NCI-H748 (cell line): Measurements from ENCODE around the gene FCAMR.

Source experiments
- DNase-seq: peaks from one replicate; lab custom pipeline; 2025; ENCODE audit not compliant: unreplicated experiment; lab: John Stamatoyannopoulos, UW

Gene FCAMR

DNA sequence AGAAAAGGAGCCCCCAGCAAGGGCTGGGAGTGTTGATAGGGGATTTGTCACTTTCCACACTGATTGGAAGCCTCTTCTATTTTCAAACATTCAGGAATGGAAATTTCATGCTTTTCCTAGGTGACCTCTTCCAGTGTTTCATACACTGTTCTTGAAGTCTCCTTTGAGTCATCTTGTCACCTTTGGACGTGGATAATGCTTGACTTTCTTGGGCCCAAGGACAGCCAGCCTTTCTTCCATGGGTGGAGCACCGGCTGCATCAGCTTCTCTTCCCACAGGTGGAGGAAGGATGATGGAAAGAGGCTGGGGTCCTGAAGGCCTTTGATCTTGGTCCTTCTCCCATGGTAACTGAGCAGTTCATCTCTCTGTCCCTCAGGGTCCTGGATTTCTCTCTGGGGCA, 12.1 kb downstream of the FCAMR start:
- no peak for DNase-seq

DNA sequence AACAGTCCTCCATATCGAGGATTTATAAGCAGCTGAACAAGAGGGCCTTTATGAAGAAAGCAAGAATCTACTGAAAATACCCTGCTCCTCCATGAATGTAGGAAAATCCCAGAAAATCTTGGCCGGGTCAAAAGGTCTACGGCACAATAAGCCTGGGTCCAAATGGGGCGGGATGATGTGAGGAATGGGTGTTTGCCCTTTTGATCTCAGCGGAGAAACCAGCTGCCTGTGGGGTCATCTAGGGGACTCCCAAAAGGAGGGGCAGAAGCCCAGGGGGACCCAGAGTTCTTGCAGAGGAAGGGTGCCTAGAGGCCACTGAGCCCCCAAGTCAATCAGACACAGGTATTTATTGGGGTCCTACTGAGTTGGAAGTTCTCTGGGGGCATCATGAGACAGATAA, 12.6 kb downstream of the FCAMR start:
- no peak for DNase-seq

DNA sequence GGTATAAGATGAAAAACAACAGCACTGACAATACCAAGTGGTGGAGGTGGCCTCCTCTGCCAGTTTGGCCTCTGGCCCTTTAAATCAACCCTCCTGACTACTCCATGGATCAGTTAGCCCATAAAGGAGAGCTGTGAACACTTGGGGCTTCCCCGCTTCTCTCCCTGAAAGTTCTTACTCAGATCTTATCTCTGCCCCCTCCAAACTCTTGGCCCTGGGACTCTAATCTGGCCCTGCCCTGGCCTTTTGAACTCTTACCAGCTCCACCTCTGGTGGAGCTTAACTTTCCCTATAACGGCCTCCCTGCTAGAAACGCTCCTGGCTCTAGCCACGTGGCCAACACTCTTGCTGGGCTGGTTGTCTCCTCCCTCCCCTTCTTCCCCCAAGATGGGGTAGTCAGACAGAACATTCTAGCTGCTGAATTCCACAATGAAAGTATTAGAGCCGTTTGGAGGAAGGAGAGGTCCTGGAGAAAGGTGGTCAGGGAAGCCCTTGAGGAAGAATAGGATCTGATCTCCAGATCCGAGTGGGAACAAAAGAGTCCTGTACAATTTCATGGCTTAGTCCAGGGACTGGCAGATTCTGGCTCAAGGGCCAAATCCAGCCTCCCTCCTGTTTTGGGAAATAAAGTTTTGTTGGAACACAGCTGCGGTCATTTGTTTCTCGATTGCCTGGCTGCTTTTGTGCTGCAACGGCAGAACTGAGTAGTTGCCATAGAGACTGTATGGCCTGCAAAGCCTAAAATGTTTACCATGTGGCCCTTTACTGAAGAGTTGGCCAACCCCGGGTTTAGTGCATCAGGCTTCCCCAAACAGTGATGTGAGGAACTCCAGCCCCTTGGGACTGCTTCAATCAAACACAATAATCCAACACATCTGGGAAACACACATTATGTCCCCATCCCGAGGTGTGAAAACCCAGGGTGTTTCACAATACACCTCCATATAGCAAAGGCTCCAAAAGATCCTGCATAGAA, 14.5 kb downstream of the FCAMR start:
- DNase-seq: peak; percentile 48

DNA sequence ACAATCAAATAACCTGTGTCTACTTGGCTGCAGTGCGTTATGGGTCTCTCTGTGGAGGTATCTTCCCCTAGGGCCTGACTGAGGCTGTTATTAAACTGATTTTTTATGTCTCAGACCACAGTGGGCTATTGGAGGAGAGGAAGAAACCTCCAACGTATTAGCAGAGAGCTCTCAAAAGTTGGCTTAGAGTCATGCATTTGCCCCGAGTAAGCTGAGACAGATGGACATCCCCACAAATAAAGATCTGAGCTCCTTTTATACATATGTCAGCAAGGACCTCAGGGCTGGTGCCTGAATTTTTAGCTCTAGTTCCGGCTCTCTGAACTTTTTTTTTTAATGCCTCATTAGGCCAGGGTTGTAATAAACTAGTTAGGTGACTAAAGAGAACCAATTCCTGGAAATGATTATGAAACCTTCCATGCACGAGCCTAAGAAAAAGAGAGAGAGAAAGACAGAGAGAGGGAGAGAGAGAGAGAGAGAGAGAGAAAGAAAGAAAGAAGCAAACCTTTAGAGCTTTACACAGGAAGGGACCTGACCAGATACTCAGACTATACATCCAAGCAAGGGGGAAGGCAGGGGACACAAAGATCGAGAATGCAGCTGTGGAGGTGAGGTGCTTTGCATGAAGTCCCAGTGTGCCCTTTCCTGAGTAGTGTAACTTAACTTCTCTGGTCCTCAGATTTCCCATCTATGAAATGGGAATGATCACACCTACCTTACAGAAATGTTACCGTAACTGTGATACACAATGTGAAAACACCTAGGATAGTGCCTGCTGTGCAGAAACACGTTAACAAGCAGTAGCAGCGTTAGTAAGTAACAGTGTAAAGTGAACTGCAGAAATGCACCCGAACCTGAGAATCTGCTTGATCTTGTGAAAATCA, 15.6 kb downstream of the FCAMR start:
- DNase-seq: no peak

DNA sequence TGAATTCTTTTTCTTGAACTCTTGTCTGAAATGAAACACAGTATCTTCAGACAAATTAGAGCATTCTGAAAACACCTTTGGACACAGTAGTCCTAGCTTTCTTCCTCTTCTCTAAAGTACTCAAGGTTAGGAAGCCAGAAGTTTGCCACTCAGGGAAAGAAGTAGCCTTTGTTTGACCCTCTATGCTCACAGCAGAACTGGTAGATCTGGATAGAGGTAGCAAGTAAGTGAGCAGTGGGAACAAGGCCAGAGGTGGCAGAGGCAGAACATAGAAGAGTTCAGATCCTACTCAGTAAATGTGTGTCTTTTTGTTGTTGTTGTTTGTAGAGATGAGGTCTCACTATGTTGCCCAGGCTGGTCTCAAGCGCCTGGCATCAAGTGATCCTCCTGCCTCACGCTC, 16.6 kb downstream of the FCAMR start:
- no peak for DNase-seq

DNA sequence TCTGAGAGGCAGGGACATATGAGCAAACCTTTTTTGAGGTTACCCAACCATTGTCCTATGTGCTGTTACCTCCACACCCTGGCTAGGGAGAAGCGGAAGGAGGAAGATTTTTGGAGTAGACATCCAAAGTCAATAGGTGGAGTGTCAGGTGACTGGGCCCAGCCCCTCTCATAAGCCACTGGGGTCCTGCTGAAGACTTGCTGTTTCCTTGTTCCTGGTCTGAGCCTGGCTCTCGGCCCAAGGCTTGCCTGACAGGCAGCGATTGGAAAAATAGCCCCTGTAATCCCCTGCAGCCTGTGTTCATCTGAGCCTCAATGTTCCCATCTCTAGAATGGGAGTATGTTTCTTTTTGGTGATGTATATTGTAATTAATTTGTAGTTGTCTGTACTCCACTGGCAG, 17.1 kb downstream of the FCAMR start:
- no peak for DNase-seq

DNA sequence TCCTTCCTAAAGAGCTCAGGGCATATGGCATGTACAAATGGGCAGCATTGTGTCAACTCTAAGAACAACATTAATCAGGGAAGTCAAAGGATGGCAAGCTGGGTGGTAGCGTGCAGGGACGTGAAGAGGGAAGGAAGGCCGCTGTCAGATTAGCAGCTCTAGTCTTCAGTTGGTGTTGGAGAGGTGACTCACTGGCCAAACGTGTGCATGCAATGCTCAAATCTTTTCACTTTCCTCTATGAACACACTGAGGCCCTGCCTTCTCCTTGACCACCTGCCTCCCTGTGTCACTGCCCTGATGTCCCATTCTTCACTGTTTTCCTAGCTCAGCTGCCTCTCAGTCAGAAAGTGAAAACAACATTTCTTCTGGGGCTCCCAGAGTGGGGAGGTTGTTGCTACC, 18.1 kb downstream of the FCAMR start:
- DNase-seq: no peak

DNA sequence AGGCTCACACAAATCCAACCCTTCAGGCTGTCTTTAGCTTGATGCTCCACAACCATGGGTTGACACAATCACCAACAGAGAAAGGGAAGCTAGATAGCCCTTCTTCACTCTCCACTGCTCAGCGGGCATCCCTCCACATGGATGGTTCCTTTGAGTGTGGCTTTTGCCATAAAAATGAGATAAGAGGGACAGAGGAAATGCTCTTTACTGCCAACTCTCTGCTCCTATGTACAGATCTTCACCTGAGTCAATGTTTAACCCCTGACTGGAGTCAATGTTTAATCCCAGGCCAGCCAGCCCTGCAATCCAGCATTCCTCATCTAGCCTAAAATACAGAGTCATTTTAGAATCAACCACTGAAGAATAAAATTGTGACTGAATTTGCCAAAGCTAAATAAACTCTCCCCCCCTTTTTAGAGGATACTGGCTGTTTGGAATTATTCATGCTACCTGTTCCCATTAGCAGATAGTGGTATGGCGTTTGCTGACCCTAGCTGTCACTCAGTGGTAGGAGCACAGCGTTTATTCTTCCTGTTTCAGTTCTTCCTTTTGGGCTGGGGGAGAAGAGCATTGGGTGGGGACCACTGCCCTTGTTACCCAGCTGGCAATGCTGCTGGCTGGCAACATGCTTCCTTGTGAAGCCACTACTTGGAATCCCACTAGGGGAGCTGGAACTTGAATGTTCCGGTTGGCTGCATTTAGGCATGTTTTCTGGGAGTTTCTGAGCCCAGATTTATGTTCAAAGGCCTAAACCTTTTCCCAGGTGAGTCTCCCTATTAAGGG, 18.8 kb downstream of the FCAMR start:
- DNase-seq: no peak

DNA sequence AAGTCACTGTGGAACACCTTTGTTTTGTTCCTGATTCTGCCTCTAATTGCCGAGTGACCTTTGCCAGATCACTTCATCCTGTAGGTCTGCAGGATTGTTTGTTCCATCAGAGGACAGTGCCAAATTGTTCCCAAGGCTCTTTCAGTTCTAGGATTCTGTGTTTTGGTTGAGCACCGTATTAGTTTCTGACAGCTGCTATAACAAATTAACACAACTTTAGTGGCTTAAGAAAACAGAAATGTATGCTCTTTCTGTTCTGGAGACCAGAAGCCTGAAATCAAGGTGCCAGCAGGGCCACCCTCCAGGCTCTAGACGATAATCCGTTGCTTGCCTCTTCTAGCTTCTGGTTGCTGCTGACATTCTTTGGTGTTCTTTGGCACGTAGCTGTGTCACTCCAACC, 20.6 kb downstream of the FCAMR start:
- no peak for DNase-seq

DNA sequence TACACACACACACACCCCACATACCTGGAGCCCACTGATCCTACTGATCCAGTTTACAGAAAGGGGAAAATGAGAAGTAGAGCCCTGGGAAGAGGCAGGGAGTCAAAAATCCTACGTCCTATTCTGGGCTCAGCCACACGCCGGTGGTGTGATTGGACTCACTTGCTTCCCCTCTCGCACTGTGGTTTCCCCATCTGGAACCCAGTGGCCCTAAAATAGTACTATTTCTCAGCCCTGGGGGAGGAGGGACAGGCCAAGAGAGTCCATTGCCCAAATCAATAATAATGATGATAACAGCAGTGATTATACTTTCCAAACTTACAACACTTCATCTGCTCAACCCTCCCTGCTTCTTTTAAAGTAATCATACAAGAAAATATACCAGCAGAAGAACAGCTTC, 21.1 kb downstream of the FCAMR start:
- DNase-seq: no peak

DNA sequence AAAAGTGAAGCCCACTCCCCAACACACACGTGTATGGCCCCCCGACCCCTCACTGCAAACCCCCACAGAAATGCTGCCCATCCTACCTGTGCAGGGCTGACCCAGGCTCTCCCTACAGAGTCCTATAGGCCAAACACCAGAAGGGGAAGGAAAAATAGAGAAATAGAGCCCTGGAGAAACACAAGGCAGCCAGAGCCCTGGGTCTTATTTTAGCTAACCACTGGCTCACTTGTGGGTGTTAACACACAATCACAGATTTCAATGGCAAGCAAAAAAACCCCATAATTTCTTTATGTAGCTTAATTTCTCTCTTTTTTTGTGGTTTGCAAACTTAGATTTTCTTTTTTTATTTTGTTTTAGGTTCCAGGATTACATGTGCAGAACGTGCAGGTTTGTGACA, 23.0 kb downstream of the FCAMR start:
- DNase-seq: no peak

DNA sequence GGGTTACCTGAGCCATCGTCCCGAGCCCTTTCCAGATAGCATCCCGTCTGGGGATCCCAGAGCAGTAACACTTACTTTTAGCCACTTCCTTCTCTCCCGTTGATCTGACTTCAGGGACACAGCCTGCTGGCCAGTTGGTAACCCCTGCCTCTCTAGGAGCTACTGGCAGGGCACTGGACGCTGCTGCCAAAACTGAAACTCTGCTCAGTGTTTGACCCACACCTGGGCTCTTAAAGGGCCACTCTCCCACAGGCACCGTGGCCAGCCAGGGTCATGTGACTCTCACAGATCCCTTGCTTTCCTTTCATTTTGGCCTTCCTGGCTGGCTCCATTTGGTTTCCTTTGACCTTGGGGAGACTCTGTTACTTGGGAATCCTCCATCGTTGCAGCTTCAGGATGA, 24.0 kb downstream of the FCAMR start, which contains the start of gene PIGR:
Gene PIGR (minus strand): TSS at position 206 of the 400 bp plus-strand sequence. CDS start 5,935 bp downstream, outside the sequence.
- DNase-seq: no peak

DNA sequence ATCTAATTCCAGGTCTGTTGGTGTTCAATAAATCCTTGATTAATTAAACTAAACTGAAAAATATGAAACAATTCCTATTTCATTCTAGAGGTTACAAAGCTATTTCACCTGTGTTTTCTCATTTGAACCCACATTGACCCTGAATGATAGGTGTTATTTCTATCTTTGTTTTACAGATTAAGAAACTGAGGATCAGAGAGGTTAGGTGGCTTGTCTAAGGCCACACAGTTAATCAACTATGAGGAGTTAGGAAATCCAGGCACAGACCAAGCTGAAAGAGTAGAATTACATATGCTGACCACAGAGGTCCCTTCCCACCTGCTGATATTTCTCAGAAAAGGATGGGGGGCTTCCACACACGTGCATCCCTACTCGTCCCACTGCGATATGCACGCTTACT, 24.5 kb downstream of the FCAMR start:
- DNase-seq: no peak

DNA sequence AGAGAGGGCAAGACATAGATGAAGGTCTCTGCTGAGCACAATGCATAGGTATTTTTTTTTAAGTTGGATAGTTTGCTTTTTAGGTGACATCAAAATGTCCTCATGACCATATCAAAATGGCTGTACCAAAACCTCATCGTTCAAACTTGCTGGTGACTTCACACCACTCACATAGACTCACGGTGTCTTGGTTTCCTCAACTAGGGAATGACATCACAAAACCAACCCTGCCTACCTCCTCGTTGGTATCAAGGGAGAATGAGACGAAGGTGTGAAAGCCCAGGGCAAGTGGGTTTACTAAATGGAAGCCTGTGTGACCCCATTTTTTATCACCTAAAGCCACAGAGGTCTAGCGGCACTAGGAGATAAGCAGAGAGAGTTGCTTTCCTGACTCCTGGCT, 25.6 kb downstream of the FCAMR start:
- no peak for DNase-seq

DNA sequence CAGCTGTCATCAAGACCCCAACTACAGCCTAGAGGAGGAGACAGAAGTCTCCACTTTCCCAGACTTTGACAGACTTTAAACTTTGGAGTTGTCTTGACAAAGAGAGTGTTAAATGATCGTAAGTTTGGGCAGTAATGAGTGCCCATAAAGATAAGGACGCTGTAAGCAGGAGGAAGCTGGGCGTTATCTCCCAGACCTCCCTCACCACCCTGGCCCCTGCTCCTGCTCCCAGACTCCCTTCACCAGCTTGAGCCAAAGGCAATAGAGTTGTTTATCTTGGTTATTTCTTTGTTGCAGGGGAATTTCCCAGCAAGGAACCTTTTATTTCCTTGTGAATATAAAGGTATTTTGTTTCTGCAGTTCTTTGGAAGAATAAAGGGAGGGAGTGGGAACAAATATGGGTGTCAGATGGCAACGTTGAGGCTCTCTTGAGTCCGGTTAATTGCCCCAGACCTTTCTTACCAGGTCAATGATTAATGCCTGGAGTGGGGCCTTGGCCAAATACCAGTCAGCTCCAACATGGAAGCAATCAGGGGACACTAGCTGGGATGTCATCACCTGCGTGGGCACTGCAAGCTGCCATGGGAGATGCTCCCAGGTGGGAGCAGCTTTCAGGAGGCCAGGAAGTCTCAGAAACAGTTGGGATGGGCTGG, 28.4 kb downstream of the FCAMR start:
- no peak for DNase-seq

DNA sequence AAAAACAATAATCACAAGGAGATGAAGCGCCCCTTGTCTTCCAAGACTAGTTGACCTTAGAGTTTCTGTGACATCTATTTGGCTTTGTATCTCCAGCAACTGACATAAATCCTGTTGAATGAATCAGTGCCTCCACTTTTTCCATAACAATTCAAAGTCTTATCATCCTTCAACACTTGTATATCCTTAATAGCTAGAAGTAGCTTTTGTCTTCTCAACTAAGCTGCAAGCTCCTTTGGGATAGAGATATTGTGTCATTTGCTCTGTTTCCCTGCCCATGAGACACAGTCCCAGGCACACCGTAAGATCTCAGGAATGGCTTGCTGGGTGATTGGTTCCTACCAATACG, 29.7 kb downstream of the FCAMR start:
- DNase-seq: no peak

DNA sequence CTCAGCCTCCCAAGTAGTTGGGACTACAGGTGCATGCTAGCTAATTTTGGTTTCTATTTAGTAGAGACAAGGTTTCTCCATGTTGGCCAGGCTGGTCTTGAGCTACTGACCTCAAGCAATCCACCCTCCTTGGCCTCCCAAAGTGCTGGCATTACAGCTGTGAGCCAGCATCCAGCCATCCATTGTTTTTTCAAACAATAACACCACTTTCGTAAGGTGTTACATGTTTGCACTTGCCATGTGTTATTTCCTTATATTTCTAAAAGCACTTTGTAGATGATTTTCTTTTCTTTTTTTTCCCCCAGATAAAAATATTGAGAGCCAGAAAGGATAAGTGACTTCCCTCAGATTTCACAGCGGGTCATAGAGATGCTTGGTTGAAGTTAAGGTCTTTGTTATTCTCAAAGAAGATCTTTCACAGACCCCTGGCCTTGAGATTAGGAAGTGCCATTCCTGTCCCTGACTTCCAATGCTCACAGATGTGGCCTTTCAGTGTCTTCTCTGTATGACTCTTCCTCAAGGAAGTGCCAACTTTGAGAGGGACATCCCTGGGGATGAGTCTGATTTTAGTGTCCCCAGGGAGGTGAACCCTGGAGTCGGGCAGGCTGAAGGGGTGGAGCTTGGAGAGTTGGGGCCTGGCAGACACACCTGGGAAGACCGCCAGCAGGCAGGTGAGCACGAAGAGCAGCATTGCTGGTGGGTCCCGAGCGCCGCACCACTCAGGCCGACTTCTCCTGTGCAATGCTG, 30.2 kb downstream of the FCAMR start:
- DNase-seq: no peak

DNA sequence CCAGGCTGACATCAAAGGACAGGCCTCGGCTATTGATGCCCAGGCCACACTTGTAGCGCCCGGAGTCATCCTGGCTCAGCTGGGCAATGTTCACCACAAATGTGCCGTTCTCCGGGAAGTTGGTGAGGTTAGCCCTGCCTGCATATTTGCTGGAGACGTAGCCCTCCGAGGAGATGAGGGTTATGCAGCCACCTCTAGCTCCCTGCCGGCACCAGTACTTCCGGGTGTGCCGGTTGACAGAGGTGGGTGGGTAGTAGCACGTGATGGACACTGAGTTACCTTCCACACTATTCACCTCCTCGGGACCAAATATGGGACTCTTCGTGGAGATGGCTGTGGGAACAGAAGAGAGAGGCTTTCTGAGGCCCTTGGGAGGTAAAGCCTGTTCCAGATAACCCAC, 31.1 kb downstream of the FCAMR start:
- no peak for DNase-seq

DNA sequence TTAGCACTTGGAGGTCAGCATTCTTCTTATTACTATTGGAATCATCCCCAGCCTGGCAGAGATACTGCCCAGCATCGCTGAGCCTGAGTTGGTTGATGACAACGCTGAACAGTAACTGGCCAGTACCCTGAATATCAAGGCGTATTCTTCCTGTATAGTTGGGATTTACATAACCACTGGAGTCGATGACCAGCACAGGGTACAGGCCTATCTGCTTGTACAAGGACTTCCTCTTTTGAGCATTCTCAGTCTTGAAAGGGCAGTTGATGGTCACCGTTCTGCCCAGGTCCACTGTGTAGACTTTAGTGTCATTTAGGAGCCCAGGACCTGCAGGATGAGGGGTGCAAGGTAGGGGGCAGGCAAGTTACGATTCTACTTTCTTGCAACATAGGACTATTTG, 32.8 kb downstream of the FCAMR start:
- no peak for DNase-seq

DNA sequence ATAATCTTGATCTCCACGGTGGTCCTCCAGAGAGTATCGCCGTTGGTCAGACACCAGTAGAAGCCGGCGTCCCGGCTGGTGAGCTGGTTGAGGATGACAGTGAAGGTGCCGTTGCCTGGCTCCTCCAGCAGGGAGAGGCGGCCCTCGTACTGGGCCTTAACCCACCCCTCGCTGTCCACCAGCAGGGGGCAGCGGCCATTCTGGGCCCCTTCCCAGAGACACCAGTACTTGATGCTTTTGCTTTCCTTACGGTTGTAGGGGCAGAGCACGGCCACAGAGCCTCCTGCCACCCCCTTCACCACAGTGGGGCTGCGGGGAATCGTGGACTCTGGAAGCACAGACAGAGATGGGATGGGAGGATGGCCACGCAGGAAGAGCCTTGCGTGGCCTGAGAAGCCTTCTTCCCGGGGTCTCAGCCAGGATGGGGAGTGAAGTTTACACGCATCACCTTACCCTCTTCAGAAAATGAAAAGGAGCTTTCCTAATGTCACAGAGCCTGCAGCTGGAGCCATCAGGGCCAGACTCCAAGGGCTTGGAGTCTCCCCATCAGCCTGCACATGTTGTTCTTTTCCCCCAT, 34.7 kb downstream of the FCAMR start:
- no peak for DNase-seq
